Coronary artery (tissue), 2 donors: ENCODE measurements around the gene TFE3.

Experiments
- DNase-seq: peaks from one replicate; pipeline ENCODE4 v3.0.0-alpha.2; 2017; ENCODE audit warnings: low spot score
- H3K27ac ChIP-seq, 2 donors: fragments of 200-600 bp; sonication (generic); one replicate each; pipeline ENCODE4 v1.5.1; 2016 to 2019
- H3K4me3 ChIP-seq: fragments of 200-600 bp; sonication (generic); 2 replicates; pipeline ENCODE4 v1.5.1; 2016; ENCODE audit warnings: mild to moderate bottlenecking, moderate library complexity
- CTCF ChIP-seq: fragments of 200-600 bp; sonication (generic); IDR thresholded peaks from one replicate; pipeline ENCODE4 v1.5.1; 2019; ENCODE audit warnings: antibody characterized with exemption

TFE3 gene

GRCh38 chrX:49030283-49030682 is 12.9 kb downstream of the TFE3 start:
- no peak overlapping the region for H3K4me3 ChIP-seq
- TF ChIP-seq CTCF = no peak
- no peak for DNase-seq
- no peak overlapping the region for H3K27ac ChIP-seq

- no peak for DNase-seq
- Histone ChIP-seq H3K27ac (no peak overlapping the region), H3K4me3 (no peak overlapping the region)
- no peak for TF ChIP-seq CTCF
Observed at GRCh38 chrX:49029876-49030275, 13.3 kb downstream of the TFE3 start.

GRCh38 chrX:49019599-49020249 is 23.4 kb downstream of the TFE3 start:
- H3K27ac ChIP-seq = no peak overlapping the region
- no peak overlapping the region for H3K4me3 ChIP-seq
- no peak for DNase-seq
- no peak for TF ChIP-seq CTCF

- no peak overlapping the region for H3K4me3 ChIP-seq
- TF ChIP-seq CTCF = no peak
- no peak for DNase-seq
- no peak overlapping the region for H3K27ac ChIP-seq
Observed at GRCh38 chrX:49019050-49019449, 24.1 kb downstream of the TFE3 start.

- no peak for DNase-seq
- no peak for TF ChIP-seq CTCF
- Histone ChIP-seq H3K27ac (no peak overlapping the region), H3K4me3 (no peak overlapping the region)
Observed at GRCh38 chrX:49003696-49004095, 39.5 kb downstream of the TFE3 start.

GRCh38 chrX:49002091-49002935 is 40.8 kb downstream of the TFE3 start, which contains the start of gene GRIPAP1:
Gene GRIPAP1, minus strand, starts transcription at chrX:49002264. Its CDS starts 35 bp downstream, at chrX:49002229.
- Histone ChIP-seq H3K4me3 (peak within 1 kb of the TSS; percentile 79), H3K27ac (peak within 1 kb of the TSS; percentile 46 to 88)
- TF ChIP-seq CTCF = no peak
- DNase-seq = peak; percentile 84
